Ovary (tissue), 3 donors: ENCODE results near the gene MRPL10.

Experiments
- CTCF ChIP-seq, 3 donors: fragments of 450-650 bp in 2 of 3; fragments of 200-600 bp in 1 of 3; IDR thresholded peaks; one replicate each; pipeline versions ENCODE4 v1.5.1 to v1.8.0; 2016 to 2022; ENCODE audit warnings: antibody characterized with exemption in 3 of 3, mild to moderate bottlenecking in 1 of 3
- POLR2A ChIP-seq: fragments of 450-650 bp; IDR thresholded peaks from one replicate; pipeline ENCODE4 v1.6.1; 2017; ENCODE audit warnings: antibody characterized with exemption, mild to moderate bottlenecking, moderate library complexity
- donor health status: DM: no; HTN: no; CAD: no.

- TF ChIP-seq CTCF (IDR thresholded peaks at IDR 0.05) (no peak), POLR2A (no peak)
These were observed 5.3 kb upstream of the MRPL10 start for GRCh38 chr17:47836601-47837000.
